NCI-H2196 (cell line): ENCODE measurements around the gene DCDC2C.
A peak's percentile ranks its signal among the peaks of the same experiment; 100 is the strongest.
"Not testable (repeated sequence)": the region's sequence is repeated elsewhere in the genome, so short reads cannot be mapped to it uniquely, and the experiment has no call there.

Source experiments
- DNase-seq: peaks from one replicate; lab custom pipeline; 2025; ENCODE audit not compliant: unreplicated experiment; lab: John Stamatoyannopoulos, UW

Gene DCDC2C, protein sequence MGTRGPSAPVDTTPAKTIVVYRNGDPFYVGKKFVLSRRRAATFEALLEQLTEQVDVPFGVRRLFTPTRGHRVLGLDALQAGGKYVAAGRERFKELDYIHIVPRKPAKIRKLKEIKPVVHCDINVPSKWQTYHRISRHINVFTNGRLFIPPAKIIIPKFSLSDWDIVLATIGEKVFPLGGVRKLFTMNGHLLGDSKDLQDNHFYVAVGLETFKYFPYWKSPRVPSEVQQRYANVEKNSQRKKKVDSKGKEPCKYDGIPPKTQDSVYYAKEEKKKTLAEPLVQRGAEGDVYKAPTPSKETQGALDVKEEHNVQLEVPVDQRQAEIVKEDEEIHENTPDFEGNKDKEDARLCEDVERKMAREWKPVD

GRCh38 chr2:3703236-3703756 lies at the start of gene DCDC2C:
DCDC2C (plus strand) TSS chr2:3703575; CDS start chr2:3703752, 177 bp downstream.
- DNase-seq, result no peak

- DNase-seq, result peak; percentile 40
Observed at GRCh38 chr2:3654011-3654410, 49.4 kb upstream of the DCDC2C start.

DNA sequence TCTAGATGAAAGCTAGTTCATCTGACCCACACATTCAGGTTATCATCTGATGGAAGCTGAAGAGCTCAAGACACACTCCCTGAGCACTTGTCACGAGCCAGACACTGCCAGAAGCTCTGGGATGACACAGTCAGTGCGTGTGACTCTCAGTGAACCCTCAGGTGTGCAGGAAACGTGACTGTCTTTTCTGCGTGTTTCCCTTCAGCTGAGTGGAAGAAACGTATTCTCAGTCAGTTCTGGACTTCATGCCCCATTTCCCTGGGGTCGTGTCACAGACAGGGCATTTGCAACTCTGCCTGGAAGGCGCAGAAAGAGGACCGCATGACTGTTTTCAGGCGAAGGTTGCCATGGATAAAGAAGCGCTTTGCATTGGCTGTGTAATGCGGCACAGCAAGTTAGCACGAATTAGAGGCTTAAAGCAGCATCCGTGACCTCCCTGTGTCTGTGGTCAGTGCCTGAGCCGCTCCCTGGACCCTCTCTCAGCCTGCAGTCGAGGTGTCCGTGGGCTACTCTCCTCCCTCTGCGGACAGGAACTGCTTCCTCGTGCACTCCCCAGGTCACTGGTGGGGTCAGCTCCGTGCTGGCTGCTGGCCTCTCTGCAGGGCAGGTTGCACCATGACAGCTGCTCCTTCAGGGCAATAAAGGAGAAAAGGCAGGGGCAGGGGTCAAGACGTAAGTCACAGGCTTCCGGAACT lies 48.7 kb upstream of the DCDC2C start:
- no peak for DNase-seq

DNA sequence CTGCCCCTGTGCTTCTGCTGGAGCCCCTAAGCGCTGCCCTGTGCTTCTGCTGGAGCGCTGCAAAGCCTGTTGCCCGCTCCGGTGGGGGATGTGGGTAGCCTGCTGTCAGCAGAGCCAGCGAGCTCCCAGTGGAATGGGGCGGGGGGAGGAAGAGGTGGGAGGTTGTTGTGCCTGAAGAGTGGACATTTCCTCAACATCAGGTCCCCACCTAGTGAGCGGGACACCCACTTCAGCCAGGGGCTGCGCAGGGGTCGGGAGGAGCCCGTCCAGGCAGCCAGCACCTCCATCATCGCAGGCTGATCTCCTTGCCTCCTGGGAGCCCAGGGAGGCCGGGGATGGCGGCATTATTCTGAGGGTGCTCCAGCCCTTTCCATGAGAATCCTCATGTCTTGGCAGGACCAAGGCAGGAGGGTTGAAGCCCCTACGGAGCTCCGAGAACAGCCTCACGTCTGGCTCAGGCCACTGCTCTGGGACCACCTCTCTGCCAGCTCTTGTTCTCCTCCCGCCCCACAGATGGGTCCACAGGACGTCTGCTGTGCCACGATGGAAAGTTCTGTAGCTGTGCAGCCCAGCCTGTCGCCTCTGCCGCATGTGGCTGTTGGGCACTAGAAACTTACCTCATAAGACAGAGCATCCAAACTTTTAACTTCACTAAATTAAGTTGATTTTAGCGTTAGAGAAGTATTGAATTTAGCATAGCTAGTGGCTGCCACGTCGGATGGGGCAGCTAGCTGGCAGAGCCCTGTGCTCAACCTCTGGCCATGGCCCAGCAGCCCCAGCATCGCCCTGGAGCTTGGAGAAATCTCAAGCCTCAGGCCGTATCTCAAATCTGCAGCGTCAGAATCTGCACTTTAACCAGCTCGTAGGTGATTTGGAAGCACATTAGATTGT lies 47.3 kb upstream of the DCDC2C start:
- DNase-seq, result no peak

DNA sequence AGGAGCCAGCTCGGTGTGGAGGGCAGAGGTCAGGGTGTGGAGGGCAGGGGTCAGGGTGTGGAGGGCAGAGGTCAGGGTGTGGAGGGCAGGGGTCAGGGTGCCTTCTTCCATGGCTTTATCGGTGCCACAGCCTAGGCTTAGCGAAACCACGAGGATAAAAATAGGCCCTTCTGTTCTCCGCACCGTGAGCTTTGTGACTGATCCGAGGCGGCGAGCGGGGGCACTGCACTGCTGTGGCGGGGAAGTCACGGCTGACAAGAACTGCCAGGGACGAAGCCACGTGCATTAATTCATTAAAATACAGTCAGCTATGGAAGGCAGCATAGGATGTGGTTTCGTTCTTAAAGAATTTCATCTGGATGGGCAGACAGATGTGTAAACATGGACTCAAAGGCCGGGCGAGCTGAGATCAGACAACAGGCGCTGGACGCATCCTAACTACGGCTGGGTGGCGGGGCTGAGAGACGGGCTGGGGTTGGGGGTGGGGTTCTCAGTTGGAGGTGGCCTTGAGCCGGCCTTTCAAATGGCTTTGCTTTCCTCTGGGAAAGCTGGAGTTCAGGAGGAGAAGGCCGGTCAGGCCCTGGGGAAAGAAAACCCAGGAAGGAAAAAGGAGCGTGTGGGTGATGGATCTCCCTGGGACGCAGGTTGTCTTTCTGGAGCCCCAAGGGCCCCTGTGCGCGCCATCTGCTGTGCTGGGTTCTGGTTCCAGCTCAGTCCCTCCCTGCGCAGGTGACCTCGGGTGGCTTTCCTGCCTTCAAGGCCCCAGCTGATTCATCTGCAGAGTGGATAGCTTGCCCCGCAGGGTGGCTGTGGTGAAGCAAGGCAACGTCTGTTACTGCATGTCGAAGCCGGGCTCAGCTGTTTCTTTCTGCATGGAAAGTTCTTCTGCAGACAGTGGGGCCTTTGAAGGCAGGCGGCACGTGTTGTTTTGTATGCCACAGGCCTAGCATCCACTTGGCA lies 46.3 kb upstream of the DCDC2C start:
- DNase-seq, result no peak

DNA sequence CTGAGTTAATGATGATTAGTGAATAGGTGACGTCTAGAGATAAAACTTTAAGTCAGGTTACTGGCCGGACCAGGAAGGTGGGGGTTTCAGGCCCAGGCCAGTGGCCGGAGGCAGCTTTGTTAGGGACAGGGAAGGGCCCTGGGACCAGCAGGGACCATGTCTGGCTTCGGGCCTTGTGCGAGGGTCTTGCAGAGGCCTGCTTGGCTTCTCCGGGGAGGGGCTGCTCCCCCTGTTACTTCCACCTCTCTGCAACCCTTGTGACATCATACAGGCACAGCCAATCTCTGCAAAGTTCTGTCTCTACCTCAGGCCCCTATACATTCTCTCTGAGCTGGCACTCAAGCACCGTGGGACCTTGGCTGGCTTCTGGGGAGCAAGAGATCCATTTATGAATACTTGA lies 45.5 kb upstream of the DCDC2C start, which contains the start of gene ALLC:
ALLC (plus strand) TSS at position 320 of the 400 bp plus-strand sequence. CDS start 12,958 bp downstream, outside the sequence.
- DNase-seq, result no peak

DNA sequence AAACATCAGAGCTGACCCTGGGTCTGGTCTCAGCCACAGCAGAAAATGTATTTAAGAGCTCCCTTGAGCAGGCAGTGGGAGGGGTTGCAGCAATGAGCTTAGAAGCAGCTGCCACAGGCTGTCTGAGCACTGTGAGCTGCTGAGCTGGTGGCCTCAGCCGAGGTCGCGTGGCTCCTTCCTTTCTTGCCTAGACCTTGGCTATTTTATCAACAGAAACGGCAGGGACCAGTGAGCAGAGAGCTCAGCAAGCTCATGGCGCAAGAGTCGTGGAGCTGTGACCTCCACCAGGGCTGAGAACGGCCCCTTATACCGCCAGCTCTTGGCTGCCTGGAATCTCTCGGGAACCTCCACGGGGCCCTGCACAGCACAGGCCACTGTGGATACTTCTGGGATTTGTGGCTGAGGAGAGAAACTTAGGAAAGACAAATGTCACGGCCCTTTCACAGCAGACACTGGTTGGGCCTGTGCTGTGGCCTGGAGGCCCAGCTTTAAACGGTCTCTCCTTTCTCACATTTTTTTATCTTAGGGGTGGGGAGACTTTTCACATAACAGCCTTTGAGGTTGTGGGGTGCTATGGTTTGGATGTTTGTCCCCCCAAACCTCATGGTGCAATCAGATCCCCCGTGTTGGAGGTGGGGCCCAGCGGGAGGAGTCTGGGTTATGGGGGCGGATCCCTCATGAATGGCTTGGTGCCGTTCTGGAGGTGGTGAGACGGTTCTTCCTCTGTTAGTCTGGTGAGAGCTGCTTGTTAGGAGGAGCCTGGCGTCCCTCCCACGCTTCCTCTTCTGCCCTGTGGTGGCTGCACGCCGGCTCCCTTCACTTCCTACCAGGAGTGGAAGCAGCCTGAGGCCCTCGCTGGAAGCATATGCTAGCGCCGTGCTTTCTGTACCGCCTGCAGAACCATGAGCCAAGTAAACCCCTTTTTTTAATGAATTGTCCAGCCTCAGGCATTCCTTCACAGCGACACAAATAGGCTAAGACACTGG lies 43.6 kb upstream of the DCDC2C start:
- no peak for DNase-seq

DNA sequence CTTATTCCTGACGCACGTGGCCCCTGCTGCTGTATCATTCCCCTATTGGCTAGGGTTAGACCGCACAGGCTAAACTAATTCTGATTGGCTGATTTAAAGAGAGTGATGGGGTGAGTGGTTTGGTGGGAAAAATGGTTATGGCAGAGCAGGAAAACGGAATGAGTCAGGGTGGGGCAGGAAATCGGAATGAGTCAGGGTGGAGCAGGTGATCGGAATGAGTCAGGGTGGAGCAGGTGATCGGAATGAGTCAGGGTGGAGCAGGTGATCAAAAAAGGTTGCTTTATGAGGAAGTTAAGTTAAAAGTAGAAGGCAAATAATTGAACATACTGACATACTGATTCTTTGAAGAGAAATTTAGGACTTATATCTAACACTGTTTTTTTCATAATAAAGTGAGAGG lies 42.7 kb upstream of the DCDC2C start:
- not testable (repeated sequence) for DNase-seq

- no peak for DNase-seq
Observed at GRCh38 chr2:3661149-3661660, 42.2 kb upstream of the DCDC2C start.

DNA sequence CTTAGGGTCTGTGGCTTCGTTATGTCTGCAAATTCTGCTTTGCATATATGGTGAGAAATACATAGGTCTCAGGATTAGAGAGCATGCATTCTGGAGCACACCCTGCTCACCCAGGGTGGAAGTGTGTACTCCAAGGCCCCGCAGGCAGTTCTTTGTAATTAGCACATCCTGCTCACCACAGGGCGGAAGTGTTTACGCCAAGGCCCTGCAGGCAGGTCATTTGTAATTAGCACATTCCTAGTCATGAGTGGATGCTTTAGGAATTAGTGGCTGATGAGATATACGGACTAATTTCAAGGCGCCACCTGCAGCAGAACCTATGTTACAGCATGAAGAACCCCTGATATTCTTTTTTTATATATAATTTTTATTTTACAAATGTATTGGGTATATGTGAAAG lies 41.1 kb upstream of the DCDC2C start:
- DNase-seq, result no peak

DNA sequence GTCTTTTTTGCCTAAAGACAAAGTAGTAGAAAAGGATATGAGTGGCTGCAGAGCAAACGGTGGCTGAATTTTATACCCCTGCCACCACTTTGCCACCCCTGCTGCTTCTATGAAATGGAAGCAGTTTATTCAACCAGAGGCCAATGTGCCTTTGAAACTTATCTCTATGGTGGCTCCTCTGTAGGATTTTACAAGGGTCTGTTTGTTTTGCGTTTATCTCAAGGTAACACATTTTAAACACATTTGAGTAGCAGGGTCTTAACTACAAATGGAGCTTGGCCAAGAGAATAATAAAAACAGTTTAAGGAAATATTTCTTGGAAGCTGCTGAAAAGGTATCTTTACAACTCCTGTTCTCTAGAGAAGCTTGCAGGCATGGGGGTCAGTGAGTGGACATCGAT lies 39.3 kb upstream of the DCDC2C start:
- no peak for DNase-seq

GRCh38 chr2:3664925-3665324 lies 38.5 kb upstream of the DCDC2C start:
- DNase-seq, result no peak

DNA sequence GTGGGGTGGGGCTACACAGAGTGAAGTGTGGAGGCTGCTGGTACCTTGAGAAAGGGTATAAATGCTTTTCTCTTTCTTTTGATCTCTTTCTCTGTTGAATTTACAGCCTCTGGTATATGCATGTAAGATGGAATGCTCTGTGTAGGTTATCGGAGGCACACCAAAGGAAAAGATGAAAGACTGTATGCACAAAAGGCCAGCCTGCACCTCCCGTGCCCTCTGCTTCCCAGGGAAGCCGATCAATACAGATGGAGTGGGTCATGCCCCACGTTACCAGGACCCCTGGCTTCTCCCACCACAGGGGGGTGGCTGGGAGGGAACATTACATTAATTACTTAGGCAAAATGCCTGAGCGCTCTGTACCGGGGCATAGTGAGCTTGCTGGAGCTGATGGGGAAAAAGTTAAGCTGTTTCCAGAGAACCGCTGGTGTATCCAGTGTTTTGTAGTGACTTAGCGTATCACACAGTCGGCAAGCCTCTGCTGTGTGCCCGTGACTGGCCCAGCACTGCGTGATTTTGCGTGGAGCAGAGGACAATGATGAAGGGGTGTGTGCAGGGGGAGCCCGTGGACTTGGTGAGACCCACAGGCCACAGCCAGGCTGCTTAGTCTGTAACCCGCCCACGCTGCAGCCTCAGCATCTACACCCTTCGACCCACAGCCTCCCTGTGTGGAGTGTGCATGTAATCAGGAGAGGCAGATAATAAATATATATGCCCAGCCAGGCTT lies 37.3 kb upstream of the DCDC2C start:
- no peak for DNase-seq

GRCh38 chr2:3666613-3666975 lies 36.8 kb upstream of the DCDC2C start:
- no peak for DNase-seq

DNA sequence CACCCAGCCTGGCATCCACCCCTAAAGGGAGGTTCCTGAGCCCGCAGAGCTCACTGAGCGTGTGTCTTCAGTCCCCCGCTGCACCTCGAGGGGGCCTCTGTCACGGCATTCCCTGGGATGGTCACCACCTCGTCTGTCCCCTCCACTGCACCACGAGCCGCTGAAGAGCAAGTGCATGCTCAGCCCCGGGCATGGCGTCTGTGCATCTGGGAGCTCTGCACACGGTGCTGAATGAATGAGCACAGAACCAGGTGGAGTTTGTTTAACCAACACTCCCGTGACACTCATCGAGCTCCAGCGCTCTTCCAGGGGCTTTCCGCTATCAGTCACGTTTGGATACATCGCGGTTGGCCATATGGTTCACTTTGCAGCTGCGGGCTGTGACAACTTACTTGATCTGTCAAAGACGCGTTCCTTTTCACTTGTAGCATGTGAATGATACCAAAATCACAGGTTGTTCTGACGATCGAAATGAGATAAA lies 36.2 kb upstream of the DCDC2C start:
- DNase-seq, result no peak

GRCh38 chr2:3669656-3670055 lies 33.7 kb upstream of the DCDC2C start:
- no peak for DNase-seq

GRCh38 chr2:3670376-3670775 lies 33.0 kb upstream of the DCDC2C start:
- no peak for DNase-seq

DNA sequence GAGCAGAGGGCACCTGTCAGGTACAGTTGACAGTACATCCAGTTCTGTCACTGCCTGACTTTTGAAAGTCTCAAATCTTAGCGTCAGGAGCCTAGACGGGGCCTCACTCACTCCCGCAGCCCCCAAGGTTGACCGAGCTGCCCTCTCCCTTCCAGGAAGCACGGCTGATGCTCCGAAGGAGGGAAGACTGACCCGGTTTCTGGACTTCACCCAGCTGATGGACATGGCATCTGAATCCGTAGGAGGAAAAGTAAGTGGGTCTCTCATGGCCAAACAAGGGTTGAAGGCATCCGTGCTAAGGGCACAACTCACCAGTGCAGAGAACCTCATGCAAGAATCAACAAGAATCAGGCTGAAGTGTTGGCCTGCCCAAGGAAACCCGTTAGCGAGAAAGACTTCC lies 32.4 kb upstream of the DCDC2C start:
- DNase-seq, result no peak
